Left ventricle myocardium superior (tissue), 1 donor: ENCODE measurements around the gene GNB1L. TPM values are rescaled to one million over a fixed set of nuclear protein-coding genes. Genes with fewer than 3 reads are reported as not detected.

Experiments used
- ATAC-seq: fragments of 200-7000 bp; cut with Tn5 transposase; one replicate; pipeline ENCODE4 v1.9.1; 2020; ENCODE audit warnings: mild to moderate bottlenecking, moderate library complexity
- DNase-seq: peaks from one replicate; pipeline ENCODE4 v3.0.0-alpha.2; 2020
- intact Hi-C: fragments of 100-400 bp; cut with micrococcal nuclease; formaldehyde crosslinking; loops from one replicate; pipeline ENCODE4 v1.11.0; 2022
- total RNA-seq: library from RNA; stranded (reverse); fragmentation: NEBNext Ultra II Directional; extraction: Animal tissue kit (Norgen Biotek cat#: 25700); gene quantifications from one replicate; pipeline ENCODE4 v1.2.1, GENCODE V29; 2021
- donor health status: DM: no; HTN: yes; CAD: no; lungs with severe emphysema.

Gene GNB1L
- total RNA-seq, 1 donor from 2014 or later: 3.4 TPM

DNA sequence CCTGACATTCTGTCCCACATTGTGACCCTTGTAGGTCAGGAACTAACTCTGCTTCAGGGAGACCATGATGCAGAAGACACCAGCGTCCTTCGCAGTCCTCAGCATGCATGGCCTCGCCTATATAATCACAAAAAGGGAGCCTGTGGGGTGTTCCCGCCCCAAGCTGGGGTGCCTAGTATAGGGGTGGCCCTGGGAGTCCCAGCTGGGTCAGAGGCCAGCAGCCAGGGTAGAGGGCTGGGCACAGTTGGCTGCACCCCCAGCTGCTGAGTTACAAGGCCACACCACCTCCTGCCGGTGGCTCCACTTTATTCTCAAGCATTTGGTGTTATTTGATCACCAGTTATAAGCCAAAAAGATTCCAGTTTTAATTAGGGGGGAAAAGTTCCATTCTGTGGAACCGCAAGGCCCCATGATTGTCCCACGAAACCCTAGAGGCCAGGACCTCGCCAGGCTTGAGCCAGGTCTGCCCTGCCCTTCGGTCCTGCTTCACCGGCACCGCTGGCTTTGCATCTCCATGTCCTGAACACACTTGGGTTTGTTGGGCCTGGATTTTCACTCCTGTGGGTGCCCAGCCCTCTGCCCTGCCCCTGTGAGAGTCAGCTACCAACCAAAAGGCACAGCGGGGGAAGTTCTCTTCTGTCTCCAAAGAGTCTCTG, 15.0 kb upstream of the GNB1L start:
- DNase-seq: no peak
- ATAC-seq: no peak
- intact Hi-C loops: no loop called here

DNA sequence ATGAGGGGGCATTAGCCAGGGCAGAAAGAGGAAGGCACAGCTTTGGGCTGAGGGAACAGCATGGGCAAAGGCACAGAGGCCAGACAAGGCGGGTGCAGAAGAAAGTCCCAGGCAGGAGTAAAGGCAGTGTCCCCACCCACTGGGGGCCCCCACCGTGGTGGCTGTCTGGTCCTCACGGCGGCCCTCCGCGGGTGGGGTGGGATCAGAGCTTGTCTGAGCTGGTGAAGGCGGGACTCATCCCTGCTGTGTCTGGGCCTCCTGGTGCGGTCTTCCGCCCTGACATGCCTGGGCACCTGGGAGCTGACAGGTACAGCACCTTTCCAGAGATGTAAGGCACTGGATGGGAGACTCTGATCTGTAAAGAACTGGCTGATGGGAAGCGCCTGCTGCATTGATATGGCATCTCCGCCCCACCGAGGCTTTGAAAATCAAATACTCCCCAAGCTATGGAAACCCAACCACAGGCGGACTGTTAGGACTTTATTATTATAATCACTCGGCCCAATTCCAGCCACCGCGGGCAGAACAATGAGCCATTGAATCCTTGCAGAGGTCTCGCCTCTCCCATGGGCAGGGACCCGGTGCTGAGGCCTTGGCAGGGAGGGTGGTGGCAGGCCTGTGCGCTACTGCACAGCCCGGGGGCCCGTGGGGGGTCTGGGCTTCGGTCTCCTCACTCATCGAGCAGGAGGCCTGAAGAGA, 14.2 kb upstream of the GNB1L start:
- ATAC-seq (no peak), DNase-seq (peak; percentile 14)
- intact Hi-C loops: no loop called here

- ATAC-seq (no peak), DNase-seq (peak; percentile 12)
- intact Hi-C loops: no loop called here
Observed at GRCh38 chr22:19868333-19868732, 13.7 kb upstream of the GNB1L start.

- no peak for DNase-seq
- ATAC-seq: no peak
- intact Hi-C loops: no loop called here
Observed at GRCh38 chr22:19867617-19868016, 12.9 kb upstream of the GNB1L start.

GRCh38 chr22:19866665-19867009, 12.0 kb upstream of the GNB1L start:
- intact Hi-C loops: no loop called here
- no peak for DNase-seq

DNA sequence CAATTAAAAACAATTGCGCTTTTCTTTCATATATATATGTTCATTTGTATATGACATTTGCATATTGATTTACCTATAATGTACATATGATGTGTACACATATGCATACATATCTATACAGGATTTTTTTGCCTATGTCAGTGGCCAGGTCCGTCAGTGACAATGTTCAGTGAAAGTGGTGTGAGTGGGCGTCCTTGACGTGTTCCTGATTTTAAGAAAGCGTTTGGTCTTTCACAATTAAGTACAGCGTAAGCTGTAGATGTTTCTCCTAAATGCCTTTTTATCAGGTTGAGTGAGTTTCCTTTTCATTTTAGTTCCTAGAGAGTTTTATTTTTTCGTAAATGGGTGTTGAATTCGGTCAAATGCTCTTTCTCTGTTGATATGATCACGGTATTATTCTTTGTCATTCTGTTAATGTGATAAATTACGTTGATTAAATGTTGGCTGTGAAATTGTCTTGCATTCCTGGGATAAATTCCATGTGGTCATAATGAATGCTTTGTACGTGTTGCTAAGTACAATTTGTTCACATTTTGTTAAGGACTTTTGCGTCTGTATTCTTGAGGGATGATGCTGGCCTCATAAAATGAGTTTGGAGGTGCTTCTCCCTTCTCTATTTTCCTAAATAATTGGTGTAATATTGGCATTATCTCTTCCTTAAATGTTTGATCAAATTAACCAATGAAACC, 10.6 kb upstream of the GNB1L start:
- no peak for ATAC-seq
- intact Hi-C loops: no loop called here
- DNase-seq: no peak

More at GRCh38 chr22:19866665-19867009, 12.0 kb upstream of the GNB1L start:
- ATAC-seq: no peak

DNA sequence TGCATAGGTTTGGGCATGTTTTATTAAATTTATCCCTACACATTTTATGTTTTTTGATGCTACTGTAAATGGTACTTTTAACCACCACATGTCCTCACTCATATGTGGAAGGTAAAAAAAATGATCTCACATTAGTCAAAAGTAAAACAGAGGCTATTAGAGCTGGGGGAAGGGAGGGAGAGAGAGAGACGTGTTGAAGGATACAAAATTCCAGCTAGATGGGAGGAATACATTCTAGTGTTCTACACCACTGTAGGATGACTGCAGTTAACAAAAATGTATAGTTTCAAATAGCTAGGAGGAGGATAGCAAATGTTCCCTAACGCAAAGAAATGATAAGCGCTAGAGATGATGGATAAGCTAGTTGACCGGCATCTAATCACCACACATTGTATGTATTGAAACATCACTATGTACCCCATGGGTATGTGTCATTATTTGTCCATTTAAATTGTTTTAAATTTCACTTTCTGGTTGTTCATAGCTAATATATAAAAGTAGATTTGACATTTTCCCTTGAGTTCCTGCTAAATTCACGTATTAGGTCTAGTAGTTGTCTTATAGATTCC, 9.9 kb upstream of the GNB1L start:
- DNase-seq (no peak), ATAC-seq (no peak)
- intact Hi-C loops: no loop called here

GRCh38 chr22:19863571-19863970, 8.9 kb upstream of the GNB1L start:
- intact Hi-C loops: no loop called here
- DNase-seq (no peak), ATAC-seq (no peak)

GRCh38 chr22:19862619-19863246, 8.1 kb upstream of the GNB1L start:
- intact Hi-C loops: no loop called here
- no peak for ATAC-seq
- no peak for DNase-seq

- intact Hi-C loops: no loop called here
- ATAC-seq (no peak), DNase-seq (no peak)
Observed at GRCh38 chr22:19859861-19860510, 5.3 kb upstream of the GNB1L start.

- DNase-seq (no peak), ATAC-seq (no peak)
- intact Hi-C loops: no loop called here
Observed at GRCh38 chr22:19857382-19857781, 2.7 kb upstream of the GNB1L start.

DNA sequence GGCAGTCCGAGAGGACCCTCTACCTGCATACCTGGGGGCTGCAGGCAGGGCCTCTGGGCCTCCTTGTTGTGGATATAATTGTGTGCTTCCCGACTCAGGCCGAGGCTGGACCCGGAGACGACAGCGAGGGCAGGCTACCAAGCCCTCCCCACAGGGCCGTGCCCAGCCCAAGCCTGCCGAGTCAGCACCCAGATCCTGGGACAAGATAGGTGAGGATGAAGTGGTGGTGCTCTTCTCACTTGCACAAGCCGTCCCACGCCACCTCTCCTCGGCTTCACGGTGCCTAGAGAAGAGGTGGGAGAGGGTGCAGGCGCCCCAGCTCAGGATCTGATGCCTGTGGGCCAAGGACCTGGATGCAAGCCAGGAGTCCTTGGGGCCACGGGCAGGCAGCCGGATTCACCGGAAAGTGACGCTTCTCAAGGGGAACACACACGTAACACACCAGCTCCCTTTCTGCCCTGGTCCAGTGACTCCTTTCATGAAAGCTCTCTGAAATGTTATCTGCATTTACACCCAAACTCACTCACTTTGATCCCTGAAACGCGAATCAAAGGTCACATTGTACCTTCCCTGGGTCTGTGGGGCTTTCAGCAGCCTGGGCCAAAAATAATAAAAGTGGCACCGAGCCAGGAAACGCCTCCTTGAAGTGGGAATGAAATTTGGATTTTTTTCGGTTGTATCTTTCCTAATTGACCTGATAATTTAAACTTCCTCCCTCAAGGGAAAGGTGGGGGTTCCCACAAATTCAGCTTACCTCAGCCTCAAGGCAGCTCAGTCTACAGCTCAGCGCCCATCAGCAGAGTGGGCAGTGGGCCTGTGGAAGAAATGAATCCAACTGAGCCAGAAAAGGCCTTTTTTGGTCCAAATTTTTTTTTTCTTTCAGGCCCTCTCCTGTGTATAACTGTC, 1.1 kb upstream of the GNB1L start:
- peak; percentile 14 for ATAC-seq
- peak; percentile 68 for DNase-seq
- intact Hi-C loops: no loop called here

DNA sequence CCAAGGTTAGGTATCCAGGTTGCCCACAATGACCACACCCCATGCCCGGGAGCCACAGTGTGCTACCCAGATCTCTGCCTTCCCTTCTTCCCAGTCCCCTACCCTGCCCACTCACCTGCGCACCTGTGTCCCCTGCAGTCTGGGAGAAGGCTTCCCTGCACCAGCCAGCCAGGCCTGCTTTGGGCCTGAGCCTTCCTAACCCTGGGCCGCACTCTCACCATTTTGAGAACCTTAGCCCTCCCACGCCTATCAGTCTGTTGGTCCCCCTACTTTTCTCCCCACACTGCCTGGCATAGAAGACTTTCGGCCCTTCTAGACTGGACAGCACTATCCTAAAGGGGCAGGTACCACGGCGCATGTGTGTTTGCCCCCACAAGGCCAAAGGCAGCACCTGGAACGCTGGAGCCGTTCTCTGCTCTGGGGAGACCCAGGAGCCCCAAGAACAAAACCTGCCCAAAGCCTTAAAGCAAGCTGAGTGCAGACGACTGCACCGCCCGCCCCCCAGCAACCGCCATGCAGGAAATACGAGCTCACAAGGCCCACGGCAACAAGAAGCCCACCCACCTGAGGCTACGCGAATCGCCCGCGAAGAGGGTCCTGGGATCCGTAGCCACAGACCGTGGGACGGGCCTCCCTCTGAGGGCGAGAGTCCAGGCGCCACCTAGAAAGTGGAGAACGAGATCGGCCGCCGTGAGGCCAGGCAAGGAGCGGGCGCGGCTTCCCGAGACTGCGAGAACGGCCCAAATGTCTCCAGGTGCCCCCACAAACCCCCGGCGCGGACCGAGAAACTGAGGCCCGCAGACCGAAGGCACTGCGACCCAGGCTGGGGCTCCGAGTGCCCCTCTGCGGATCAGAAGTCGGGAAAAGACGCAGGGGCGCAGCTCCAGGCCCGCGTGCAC, 546 bp downstream of the GNB1L start:
- DNase-seq (no peak), ATAC-seq (peak; percentile 6)
- intact Hi-C loops: no loop called here

- intact Hi-C loops: no loop called here
- ATAC-seq (no peak), DNase-seq (no peak)
Observed at GRCh38 chr22:19853058-19853878, 1.4 kb downstream of the GNB1L start.

DNA sequence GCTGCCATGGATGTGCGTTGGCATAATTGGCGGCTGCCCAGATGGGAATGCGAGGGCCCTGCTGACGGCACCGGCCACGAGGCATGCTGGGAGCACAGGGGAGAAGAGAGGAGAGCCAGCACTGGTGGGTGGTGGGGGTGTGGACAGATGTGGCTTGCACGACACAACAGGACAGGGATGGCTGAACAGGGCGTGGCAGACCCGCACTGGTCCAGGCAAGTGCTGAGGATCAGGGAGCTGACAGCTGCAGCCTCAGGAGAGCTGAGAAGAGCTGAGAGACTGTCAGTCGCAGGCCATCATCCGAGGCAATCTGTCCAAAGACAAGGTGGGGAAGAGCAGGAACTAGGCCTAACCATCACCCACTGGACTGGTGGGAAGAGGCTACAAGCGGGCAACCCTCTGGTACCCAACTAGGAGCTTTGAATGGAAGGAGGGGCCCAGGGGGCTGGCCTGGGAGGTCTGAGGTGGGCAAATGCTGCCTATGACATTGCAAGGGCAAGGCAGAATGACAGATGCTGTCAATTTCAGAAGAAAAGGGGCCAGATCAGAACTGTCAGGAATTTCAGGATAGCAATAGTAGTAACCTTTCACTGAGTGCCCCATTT, 2.4 kb downstream of the GNB1L start:
- no peak for ATAC-seq
- intact Hi-C loops: no loop called here
- DNase-seq: no peak
